Mesangial cell (primary cell): Measurements from ENCODE around the gene PRKD3. TPM values are rescaled to one million over a fixed set of nuclear protein-coding genes. Genes with fewer than 3 reads are reported as not detected.

ENCODE experiments used
- total RNA-seq: library from RNA; depleted of rRNA; stranded (reverse); fragments of >200 nt; gene quantifications from 2 replicates; pipeline ENCODE4 v1.2.3, GENCODE V29; 2015

The PRKD3 gene
- 26.4 and 36.0 TPM in 2 replicates for total RNA-seq

DNA sequence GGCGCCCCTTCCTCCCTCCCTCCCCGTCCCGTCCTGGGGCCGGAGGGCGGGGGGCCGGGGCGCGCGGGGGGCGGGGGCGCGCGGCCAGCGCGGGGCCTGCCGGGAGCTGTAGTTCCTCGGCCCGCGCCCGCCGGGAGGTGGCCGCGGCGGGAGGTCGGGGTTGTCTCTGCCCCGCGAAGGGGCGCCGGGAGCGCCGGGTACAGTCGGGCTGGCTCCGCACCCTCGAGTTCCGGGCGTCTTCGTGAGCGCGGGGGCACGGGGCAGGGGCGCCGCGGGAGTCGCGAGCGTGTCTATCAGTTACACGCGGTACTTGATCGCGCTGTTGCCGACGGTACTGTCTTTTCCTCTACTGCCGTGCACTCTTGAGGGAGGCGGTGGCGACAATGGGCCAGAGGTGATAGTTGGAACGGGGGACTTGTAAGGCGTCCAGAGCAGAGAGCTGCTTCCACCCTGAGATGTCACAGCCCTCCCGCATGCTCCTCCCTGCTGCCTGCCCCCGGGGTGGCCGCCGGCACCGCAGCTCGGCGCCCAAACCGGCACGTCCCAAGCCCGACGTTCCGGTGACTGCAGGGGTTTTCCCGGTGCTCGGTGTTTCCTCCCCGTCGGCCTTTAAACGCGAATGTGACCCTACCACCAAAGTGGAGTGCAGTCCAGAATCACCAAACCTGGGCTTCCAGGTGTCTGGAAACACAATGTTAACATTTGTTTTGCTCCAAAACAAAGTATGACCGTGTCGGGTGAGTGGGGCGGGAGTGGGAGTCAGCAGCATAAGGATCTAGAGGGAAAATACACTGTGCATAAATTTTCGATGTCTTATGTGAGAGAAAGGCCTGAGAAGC is at the start of gene PRKD3:
TSS of gene PRKD3 (minus strand) at position 48 of the 839 bp plus-strand sequence. CDS start 8,309 bp downstream, outside the sequence.

DNA sequence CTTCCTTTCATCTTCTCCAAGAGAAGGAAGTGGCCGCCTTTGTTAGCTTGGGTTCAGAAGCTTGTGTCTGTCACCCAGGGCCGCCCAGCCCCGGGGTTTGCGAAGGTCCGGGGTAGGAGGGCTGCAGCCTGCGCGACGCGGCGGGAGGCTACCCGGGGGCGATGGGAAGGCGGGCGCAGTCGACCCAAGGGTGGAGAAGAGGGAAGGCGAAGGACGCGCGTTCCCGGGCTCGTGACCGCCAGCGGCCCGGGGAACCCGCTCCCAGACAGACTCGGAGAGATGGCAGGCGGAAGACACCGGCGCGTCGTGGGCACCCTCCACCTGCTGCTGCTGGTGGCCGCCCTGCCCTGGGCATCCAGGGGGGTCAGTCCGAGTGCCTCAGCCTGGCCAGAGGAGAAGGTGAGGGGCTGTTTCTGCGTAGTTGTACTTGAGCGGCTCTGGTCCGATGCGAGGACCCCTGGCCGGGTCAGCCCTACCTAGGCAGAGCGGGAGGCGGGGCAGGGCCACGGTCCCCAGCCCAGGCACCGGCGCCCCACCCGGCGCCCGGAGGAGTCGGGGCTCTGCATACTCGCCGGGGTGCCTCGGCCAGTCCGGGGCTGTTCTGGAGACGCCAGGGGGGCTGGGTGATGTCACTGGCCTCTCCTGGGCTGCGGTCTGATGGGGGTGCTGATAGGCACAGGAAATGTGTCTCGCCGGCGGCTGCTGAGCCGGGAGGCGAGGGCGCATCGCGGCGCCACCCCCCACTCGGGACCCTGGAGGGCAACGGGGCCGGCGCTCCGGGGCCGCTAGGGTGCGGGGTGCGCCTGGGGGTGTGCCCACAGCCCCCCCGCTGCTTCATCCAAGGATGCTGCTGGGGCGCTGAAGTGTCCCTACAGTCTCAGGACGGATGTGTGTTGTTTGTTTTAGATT is 20.1 kb upstream of the PRKD3 start, which contains the start of gene QPCT:
TSS of gene QPCT (plus strand) at position 178 of the 909 bp plus-strand sequence. CDS start at position 280, 102 bp downstream.

Other genes with a start within 250 kb of the PRKD3 start
- 5.7 and 11.3 TPM in 2 replicates for gene HEATR5B, start 240.5 kb downstream of the PRKD3 start, total RNA-seq
- 1.9 and 4.1 TPM in 2 replicates for gene GPATCH11, start 240.3 kb downstream of the PRKD3 start, total RNA-seq
- gene EIF2AK2, start 167.9 kb downstream of the PRKD3 start, total RNA-seq, result 9.9 and 13.5 TPM in 2 replicates
- not detected in 2 replicates for gene SULT6B1, start 136.2 kb downstream of the PRKD3 start, total RNA-seq
- gene CEBPZOS, start 128.3 kb downstream of the PRKD3 start, total RNA-seq, result 12.5 and 20.2 TPM in 2 replicates
- 11.8 and 17.1 TPM in 2 replicates for gene CEBPZ, start 93.2 kb downstream of the PRKD3 start, total RNA-seq
- 8.6 and 11.4 TPM in 2 replicates for gene NDUFAF7, start 93.2 kb downstream of the PRKD3 start, total RNA-seq
- 17.9 and 23.2 TPM in 2 replicates for gene QPCT, start 19.8 kb upstream of the PRKD3 start, total RNA-seq